WTC11 (cell line): ENCODE measurements around the gene PLEKHM3.
"Not testable (repeated sequence)": the region's sequence is repeated elsewhere in the genome, so short reads cannot be mapped to it uniquely, and the experiment has no call there.

Experiments
- CTCF ChIP-seq: fragments of 200-600 bp; IDR thresholded peaks from 2 replicates; pipeline ENCODE4 v1.8.0; 2022; ENCODE audit warnings: antibody characterized with exemption
- ELF4 ChIP-seq: sonication (generic); formaldehyde crosslinking; IDR thresholded peaks from 2 replicates; pipeline ENCODE4 v1.8.1; 2022; ENCODE audit warnings: low read depth, mild to moderate bottlenecking, moderate library complexity, missing genetic modification reagents
- ETV6 ChIP-seq: sonication (generic); formaldehyde crosslinking; IDR thresholded peaks from 2 replicates; pipeline ENCODE4 v1.8.1; 2022; ENCODE audit warnings: mild to moderate bottlenecking, missing genetic modification reagents
- FOXP4 ChIP-seq: sonication (generic); formaldehyde crosslinking; IDR thresholded peaks from 2 replicates; pipeline ENCODE4 v1.8.0; 2022; ENCODE audit warnings: mild to moderate bottlenecking, missing genetic modification reagents
- GABPB1 ChIP-seq: sonication (generic); formaldehyde crosslinking; IDR thresholded peaks from 2 replicates; pipeline ENCODE4 v1.8.1; 2023; ENCODE audit warnings: mild to moderate bottlenecking, missing genetic modification reagents
- MXD4 ChIP-seq: fragments of 250-450 bp; sonication (Bioruptor Pico); IDR thresholded peaks from 2 replicates; pipeline ENCODE4 v1.8.0; 2021; ENCODE audit warnings: mild to moderate bottlenecking, moderate library complexity, borderline replicate concordance
- NR3C1 ChIP-seq: sonication (generic); formaldehyde crosslinking; conservative IDR thresholded peaks from 2 replicates; pipeline ENCODE4 v1.8.1; 2023; ENCODE audit warnings: low read depth, mild to moderate bottlenecking, missing genetic modification reagents
- PREB ChIP-seq: sonication (generic); formaldehyde crosslinking; IDR thresholded peaks from 2 replicates; pipeline ENCODE4 v1.8.1; 2022; ENCODE audit warnings: mild to moderate bottlenecking, missing genetic modification reagents, moderate library complexity, borderline replicate concordance
- TEAD4 ChIP-seq: sonication (generic); formaldehyde crosslinking; IDR thresholded peaks from 2 replicates; pipeline ENCODE4 v1.8.0; 2022; ENCODE audit warnings: mild to moderate bottlenecking, missing genetic modification reagents
- ZNF263 ChIP-seq: sonication (generic); formaldehyde crosslinking; IDR thresholded peaks from 2 replicates; pipeline ENCODE4 v1.8.1; 2022; ENCODE audit warnings: low read depth, mild to moderate bottlenecking, moderate library complexity, missing genetic modification reagents
- TF ChIP-seq, protein P1 (sequence below): sonication (generic); formaldehyde crosslinking; IDR thresholded peaks from 2 replicates; pipeline ENCODE4 v1.8.1; 2022; ENCODE audit warnings: low read depth, mild to moderate bottlenecking, moderate library complexity, missing genetic modification reagents, borderline replicate concordance
- TF ChIP-seq, protein P2 (sequence below): sonication (generic); formaldehyde crosslinking; IDR thresholded peaks from 2 replicates; pipeline ENCODE4 v1.8.0; 2022; ENCODE audit warnings: mild to moderate bottlenecking, missing genetic modification reagents

DNA sequence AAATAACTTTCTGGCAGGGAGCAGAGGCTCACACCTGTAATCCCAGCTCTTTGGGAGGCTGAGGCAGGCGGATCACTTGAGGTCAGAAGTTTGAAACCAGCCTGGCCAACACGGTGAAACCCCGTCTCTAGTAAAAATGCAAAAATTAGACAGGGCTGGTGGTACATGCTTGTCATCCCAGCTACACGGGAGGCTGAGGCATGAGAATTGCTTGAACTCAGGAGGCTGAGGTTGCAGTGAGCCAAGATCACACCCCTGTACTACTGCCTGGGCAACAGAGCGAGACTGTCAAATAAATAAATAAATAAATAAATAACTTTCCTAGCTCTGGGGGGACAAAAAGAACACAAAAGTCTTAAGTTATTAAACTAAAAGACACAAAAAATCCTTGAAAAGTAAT, 118.8 kb downstream of the PLEKHM3 start:
- not testable (repeated sequence) for TF ChIP-seq TEAD4 (CRISPR knock-in tag); PREB (CRISPR knock-in tag); CTCF; ZNF263 (CRISPR knock-in tag); ETV6 (CRISPR knock-in tag); FOXP4 (CRISPR knock-in tag); MXD4 (CRISPR knock-in tag); ELF4 (CRISPR knock-in tag); GABPB1; NR3C1 (CRISPR knock-in tag)
- TF ChIP-seq, protein P1, sequence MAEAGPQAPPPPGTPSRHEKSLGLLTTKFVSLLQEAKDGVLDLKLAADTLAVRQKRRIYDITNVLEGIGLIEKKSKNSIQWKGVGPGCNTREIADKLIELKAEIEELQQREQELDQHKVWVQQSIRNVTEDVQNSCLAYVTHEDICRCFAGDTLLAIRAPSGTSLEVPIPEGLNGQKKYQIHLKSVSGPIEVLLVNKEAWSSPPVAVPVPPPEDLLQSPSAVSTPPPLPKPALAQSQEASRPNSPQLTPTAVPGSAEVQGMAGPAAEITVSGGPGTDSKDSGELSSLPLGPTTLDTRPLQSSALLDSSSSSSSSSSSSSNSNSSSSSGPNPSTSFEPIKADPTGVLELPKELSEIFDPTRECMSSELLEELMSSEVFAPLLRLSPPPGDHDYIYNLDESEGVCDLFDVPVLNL (CRISPR knock-in tag): not testable (repeated sequence)
- TF ChIP-seq, protein P2, sequence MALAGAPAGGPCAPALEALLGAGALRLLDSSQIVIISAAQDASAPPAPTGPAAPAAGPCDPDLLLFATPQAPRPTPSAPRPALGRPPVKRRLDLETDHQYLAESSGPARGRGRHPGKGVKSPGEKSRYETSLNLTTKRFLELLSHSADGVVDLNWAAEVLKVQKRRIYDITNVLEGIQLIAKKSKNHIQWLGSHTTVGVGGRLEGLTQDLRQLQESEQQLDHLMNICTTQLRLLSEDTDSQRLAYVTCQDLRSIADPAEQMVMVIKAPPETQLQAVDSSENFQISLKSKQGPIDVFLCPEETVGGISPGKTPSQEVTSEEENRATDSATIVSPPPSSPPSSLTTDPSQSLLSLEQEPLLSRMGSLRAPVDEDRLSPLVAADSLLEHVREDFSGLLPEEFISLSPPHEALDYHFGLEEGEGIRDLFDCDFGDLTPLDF: not testable (repeated sequence)
